ENCODE measurements around the gene POF1B.

DNA sequence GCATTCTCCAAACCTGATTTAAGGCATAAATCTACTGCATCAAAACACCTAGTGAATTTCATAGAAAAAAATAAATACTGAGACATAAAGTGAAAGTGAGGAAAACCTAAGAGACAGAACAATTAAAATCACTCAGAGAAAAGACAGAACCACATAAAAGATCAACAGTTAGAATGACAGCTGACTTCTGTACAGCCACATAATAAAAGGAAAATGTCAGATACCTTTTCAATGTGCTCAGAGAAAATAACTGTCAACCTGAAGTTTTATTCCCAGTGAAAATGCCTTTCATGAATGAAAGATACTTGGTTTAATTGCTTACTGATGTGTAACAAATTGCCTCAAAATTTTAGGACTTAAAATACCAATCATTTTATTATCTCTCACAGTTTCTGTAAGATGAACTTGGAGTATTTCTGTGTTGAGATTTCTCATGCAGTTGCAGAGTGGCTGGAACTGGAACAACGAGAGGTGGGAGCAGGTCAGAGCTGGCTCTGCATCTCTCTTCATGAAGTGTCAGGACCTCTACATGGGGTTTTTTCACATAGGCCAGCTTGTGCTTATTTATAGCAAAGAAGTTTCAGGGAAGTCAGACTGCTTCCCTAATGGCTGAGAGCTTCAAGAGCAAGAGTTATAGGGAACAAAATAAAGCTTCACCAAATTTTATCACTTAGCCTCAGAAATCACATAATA, 11.9 kb upstream of the POF1B start:
- TF ChIP-seq, protein P1, sequence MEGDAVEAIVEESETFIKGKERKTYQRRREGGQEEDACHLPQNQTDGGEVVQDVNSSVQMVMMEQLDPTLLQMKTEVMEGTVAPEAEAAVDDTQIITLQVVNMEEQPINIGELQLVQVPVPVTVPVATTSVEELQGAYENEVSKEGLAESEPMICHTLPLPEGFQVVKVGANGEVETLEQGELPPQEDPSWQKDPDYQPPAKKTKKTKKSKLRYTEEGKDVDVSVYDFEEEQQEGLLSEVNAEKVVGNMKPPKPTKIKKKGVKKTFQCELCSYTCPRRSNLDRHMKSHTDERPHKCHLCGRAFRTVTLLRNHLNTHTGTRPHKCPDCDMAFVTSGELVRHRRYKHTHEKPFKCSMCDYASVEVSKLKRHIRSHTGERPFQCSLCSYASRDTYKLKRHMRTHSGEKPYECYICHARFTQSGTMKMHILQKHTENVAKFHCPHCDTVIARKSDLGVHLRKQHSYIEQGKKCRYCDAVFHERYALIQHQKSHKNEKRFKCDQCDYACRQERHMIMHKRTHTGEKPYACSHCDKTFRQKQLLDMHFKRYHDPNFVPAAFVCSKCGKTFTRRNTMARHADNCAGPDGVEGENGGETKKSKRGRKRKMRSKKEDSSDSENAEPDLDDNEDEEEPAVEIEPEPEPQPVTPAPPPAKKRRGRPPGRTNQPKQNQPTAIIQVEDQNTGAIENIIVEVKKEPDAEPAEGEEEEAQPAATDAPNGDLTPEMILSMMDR (IDR thresholded peaks at IDR 0.05; ENCODE audit: low read length): no peak
- no peak for TF ChIP-seq EZH2 (optimal IDR thresholded peaks at IDR 0.05; ENCODE audit: low read depth, low read length)
